Body of pancreas (tissue), 4 donors: ENCODE measurements around the gene CACNA2D3.

Source experiments
- CTCF ChIP-seq, 7 experiments: fragments of 450-650 bp in 4 of 7; fragments of 200-600 bp in 3 of 7; sonication (generic) in 3 of 7; IDR thresholded peaks; one replicate each; pipeline ENCODE4 v1.5.1; 2016 to 2019; ENCODE audit warnings: antibody characterized with exemption in 7 of 7
- POLR2A ChIP-seq, 3 donors: fragments of 450-650 bp; IDR thresholded peaks; one replicate each; pipeline ENCODE4 v1.6.1; 2016; ENCODE audit warnings: antibody characterized with exemption in 3 of 3, mild to moderate bottlenecking in 2 of 3

- TF ChIP-seq CTCF (IDR thresholded peaks at IDR 0.05) (no peak), POLR2A (IDR thresholded peaks at IDR 0.05) (no peak)
Observed at GRCh38 chr3:54488297-54488696, 365.9 kb downstream of the CACNA2D3 start.
